Islet precursor cell (in vitro differentiated cells): ENCODE results near the gene SARS1.
A peak's percentile ranks its signal among the peaks of the same experiment; 100 is the strongest.
"Not testable (repeated sequence)": the region's sequence is repeated elsewhere in the genome, so short reads cannot be mapped to it uniquely, and the experiment has no call there.

Experiments
- DNase-seq: peaks from one replicate; pipeline ENCODE4 v3.0.0-alpha.2; 2018

SARS1 gene, protein sequence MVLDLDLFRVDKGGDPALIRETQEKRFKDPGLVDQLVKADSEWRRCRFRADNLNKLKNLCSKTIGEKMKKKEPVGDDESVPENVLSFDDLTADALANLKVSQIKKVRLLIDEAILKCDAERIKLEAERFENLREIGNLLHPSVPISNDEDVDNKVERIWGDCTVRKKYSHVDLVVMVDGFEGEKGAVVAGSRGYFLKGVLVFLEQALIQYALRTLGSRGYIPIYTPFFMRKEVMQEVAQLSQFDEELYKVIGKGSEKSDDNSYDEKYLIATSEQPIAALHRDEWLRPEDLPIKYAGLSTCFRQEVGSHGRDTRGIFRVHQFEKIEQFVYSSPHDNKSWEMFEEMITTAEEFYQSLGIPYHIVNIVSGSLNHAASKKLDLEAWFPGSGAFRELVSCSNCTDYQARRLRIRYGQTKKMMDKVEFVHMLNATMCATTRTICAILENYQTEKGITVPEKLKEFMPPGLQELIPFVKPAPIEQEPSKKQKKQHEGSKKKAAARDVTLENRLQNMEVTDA

GRCh38 chr1:109213824-109214693, at the start of gene SARS1:
Gene SARS1 (plus strand): TSS chr1:109213918. CDS start chr1:109213993, 75 bp downstream.
- DNase-seq, result peak; percentile 94

DNA sequence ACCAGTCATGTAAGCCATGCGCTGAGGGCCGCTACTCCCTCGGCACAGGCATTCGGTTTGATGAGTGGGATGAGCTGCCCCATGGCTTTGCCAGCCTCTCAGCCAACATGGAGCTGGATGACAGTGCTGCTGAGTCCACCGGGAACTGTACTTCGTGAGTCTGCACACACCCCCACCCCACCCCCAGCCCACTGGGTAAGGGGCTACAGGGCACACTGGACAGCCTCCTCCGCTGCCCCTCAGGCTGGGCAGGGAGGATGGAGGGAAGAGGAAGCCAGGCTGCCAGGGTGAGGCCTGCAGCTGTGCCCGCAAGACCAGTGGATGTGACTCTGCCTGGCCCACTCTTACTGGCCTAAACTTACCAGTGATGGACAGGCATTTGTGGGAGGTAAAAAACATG, 49.2 kb upstream of the SARS1 start:
- no peak for DNase-seq

DNA sequence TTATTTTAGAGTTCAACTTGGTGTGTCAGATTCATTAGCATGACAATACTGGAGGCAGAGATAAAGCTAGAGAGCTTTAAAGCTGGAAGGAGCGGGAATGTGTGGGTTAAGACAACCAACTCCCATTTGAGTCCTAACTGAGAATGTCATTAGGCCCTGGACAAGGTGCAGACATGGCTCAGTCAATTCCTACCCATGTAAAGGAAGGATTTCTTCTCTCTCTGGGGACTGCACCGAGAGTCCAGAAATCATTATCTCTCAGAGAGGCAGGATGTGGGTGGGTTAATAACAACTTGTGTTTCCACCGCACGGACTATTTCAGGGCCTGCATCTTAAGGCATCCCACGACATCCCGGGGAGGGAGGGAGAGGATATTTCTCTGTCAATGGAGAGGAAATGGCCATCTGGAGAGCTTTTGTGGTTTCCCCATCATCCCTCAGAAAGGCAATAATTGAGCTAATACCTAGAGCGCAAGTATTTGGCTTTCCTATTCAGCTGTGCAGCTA, 46.7 kb upstream of the SARS1 start:
- DNase-seq, result peak; percentile 82

DNA sequence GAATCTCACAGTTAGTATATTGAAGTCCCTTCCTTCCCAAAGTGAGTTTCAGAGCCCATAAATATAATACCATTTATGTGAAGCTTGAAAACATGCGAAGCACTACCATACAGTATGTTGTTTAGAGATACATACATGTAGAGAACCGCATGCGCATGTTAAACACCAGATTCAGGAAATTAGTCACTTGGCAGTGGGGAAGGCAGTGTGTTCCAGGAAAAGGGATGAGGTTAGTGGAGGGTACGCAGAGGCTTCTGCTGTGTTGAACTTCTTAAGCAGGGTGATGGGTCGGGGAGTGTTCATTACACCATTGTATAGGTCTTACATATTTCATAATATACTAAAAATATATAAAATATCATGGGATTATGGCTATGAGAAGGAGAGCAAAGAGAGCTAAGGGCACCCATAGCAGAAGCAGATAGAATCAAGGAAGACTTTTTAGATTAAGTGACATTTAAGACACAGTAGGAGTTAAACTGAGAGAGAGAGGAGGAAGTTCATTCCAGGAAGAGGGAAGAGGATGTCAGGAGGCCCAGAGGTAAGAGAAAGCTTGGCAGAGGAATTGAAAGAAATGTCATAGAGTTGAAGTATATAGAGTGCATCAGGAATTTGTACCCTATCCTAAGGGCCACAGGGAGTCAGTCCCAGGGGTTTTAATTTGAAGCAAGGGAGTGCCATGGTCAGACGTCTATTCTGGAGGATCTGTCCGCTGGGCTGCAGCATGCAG, 43.5 kb upstream of the SARS1 start:
- DNase-seq, result no peak

- no peak for DNase-seq
Observed at GRCh38 chr1:109171646-109172045, 42.1 kb upstream of the SARS1 start.

DNA sequence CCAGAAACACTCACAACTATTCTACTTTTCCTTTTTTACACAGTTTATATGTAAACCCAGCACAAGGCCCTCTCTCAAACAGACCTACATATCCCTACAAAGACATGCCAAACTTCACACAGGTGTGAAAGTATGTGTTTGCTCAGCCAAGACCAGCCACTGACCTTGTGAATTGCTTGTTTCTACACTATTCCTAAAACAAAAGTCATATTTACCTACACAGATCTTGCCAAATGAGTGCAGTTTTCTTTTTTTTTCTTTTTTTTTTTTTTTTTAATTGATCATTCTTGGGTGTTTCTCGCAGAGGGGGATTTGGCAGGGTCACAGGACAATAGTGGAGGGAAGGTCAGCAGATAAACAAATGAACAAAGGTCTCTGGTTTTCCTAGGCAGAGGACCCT, 37.4 kb upstream of the SARS1 start:
- DNase-seq, result not testable (repeated sequence)

DNA sequence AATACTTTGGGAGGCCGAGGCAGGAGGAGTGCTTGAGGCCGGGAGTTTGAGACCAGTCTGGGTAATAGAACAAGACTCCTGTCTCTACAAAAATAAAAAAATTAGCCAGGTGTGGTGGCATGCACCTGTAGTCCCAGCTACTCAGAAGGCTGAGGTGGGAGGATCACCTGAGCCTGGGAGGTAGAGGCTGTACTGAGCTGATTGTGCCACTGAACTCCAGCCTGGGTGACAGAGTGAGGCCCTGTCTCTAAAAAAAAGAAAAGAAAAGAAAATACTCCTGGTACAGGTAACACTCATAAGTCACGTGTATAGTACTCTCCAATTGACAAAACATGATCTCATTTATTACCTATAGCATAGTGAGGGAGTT, 33.0 kb upstream of the SARS1 start:
- not testable (repeated sequence) for DNase-seq

DNA sequence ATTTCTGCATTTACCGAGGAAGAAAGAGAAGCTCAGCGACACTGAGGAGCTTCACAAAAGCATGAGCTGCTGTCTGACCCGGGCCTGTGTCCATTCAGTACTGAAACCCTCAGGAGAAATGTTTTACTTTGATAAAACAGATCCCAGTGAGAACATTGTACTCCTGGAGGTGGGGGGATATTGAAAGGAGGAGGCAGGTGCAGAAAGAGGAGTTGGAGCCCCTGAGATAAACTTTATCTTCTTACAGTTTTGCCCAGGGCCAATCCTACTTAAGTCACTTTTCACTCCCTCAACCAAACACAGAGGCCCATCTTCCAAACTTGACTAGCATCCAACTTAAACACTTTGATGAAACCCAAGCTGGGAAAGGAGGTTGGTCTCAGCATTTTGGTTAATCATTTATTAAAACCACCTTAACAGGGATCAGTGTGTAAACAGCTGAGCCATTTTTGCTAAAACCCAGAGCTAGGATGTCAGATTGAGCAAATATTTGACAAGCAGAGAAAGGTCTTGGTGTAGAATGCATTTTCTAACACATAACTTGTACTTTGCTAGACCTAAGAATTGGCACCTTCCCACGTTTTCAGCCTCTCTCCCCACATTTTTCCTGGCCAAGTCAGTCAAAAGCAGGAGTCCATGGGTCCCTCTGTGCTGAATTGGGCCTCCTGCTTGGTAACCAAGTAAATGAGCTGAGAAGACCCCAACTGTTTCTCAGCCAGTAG, 32.5 kb upstream of the SARS1 start:
- no peak for DNase-seq

- DNase-seq, result no peak
Observed at GRCh38 chr1:109181807-109182163, 31.9 kb upstream of the SARS1 start.

DNA sequence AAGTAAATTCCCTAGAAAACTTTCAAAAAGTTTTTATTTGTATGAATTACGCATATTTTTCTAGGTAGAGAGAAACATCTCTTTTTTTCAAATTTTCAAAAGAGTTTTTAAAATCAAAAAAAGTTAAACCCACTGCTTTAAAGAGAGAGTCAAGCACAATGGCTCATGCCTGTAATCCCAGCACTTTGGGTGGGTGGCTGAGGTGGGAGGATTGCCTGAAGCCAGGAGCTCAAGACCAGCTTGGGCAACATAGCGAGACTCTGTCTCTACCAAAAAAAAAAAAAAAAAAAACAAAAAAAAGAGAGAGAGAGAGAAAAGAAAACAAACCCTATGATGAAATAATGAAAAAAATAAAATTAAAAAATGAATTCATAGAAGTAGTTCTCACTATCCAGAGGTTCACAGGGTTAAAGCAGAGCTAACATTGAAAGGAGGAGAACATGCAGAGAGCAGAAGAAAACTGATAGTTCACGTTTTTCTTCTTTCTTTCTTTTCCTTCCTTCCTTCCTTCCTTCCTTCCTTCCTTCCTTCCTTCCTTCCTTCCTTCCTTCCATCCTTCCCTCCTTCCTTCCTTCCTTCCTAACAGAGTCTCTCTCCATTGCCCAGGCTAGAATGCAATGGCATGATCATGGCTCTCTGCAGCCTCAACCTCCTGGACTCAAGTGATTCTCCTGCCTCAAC, 30.5 kb upstream of the SARS1 start:
- DNase-seq, result no peak

DNA sequence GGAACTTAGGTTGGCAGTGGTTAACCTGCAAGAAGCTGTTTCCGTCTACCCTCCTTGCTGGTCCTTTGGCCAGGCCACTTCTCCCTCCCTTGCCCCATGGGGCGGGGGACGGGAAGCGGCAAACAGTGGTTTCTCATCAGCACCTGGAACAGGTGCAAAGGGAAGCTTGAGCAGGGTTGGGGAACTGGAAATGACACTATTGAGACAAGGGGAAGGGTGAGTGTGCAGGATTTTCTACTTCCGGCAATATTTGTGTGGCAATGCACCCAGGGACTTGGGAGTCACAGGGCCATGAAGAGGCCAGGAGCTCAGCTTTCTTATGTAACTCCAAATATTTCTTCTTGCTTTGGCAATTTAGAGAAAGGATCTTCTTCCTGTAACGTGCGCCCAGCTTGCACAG, 29.0 kb upstream of the SARS1 start:
- no peak for DNase-seq

GRCh38 chr1:109185357-109185756, 28.4 kb upstream of the SARS1 start:
- DNase-seq, result no peak

DNA sequence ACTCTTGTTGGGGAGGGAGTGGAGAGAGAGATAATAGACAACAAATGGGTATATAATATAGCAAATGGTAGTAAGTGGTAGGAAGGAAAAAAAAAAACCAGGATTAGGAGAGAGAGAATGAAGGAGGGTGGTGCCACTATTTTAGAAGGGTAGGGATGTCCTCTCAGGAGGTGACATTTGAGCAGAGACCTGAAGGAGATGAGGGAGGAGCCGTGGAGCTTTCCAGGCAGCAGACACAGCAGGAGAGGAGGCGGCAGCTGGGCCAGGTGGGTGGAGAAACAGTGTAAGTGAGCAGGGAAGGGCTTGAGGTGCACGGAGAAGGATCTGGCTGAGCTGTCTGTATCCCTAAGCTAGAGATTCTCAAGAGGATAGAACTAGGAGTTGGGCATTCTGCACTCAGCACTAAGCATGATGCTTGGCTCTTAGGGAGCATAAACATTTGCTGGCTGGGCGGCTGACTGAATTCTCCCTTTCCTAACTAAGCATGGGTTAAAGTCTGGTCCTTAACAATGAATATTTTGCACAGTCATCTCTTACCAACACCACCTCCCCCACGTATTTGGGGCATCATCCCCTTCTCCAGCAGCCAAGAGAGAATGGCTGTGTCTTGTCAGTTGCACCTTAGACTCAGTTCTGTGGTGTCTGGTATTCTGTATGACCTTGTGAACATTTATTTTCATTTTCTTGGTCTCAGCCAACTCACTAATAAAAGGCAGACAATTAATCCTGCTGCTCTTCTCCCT, 27.6 kb upstream of the SARS1 start:
- no peak for DNase-seq

GRCh38 chr1:109186733-109187086, 27.0 kb upstream of the SARS1 start:
- DNase-seq, result no peak

DNA sequence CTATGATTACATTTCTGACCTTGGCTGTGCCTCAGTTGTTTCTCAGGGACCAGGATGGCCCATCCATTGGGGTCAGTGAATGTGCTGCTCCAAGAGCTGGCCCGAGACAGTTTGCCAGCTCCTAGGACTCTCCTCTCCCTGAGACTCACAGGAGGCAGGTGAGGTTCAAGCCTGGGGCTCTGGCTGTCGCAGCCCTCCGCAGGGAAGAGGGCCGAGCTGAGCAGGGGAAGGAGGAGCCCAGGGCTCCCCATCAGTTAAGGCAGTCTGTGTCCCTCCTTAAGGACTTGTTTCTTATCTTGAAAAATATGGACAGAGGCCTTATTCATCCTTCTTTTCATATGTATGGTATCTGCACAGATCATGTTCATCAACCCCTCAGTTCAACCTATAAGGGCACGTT, 26.6 kb upstream of the SARS1 start:
- DNase-seq, result no peak

DNA sequence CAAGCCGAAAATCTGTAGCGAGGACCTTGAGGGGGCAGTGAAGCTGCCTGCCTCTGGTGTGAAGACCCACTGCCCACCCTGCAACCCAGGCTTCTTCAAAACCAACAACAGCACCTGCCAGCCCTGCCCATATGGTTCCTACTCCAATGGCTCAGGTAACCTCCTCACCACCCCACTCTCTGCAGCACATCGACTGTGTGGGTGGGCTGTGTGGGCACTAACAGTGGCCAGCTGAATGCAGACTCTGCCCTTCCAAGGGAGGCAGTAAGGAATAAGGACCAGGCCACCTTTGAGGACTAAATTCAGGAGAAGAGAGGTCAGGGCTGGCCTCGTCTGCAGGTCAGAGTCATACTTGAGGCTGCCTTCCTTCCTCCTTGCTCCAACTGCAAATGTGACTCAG, 25.5 kb upstream of the SARS1 start:
- no peak for DNase-seq

DNA sequence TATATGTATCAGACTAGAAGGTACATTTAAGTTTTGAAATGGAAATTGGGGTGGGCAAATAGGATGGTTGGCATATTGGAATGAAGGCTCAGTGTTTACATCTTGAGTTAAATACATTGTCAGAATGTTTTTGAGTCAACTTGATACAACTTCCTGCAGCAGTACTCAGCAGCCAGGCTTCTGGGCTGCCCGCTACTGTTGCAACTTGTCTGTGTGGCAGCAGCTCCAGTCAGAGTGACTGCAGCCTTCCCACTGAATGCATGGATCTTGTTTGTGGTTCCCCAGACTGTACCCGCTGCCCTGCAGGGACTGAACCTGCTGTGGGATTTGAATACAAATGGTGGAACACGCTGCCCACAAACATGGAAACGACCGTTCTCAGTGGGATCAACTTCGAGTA, 24.9 kb upstream of the SARS1 start:
- no peak for DNase-seq

GRCh38 chr1:109190189-109190588, 23.5 kb upstream of the SARS1 start:
- DNase-seq, result no peak

GRCh38 chr1:109191377-109191776, 22.3 kb upstream of the SARS1 start:
- no peak for DNase-seq

- no peak for DNase-seq
Observed at GRCh38 chr1:109191891-109192290, 21.8 kb upstream of the SARS1 start.

- DNase-seq, result no peak
Observed at GRCh38 chr1:109192433-109192832, 21.3 kb upstream of the SARS1 start.
